GM23248 (cell line): ENCODE results near the gene TOE1.

ENCODE experiments used
- EZH2 ChIP-seq: fragments of 200-600 bp; sonication (generic); IDR thresholded peaks from 2 replicates; pipeline ENCODE4 v1.6.1; 2018; ENCODE audit warnings: antibody characterized with exemption, mild to moderate bottlenecking; ENCODE audit not compliant: insufficient read depth, poor library complexity, severe bottlenecking
- EZH2phosphoT487 ChIP-seq: fragments of 200-600 bp; sonication (generic); IDR thresholded peaks from 2 replicates; pipeline ENCODE4 v1.6.1; 2018; ENCODE audit warnings: antibody characterized with exemption, moderate library complexity, mild to moderate bottlenecking, low read depth; ENCODE audit not compliant: insufficient read depth

DNA sequence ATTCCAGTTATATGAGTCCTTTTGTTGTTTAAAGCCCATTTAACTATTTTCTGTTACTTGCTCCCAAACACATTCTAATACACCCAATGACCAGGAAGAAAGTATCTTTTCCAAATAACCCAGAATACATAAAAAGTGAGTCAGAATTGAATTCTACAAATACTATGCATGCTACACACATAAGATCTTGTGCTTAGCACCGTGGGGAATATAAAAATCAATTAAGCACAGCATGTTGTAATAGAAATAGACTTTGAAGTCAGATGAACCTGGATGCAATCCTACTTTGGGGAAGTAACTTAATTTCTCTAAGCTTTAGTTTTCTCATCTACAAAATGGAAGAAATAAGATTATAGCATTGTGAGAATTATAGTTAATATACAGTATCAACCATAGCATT lies 40.8 kb downstream of the TOE1 start:
- TF ChIP-seq EZH2phosphoT487 (no peak), EZH2 (no peak)
